Activated CD8-positive, alpha-beta T cell treated with anti-CD3 and anti-CD28 coated beads, Interleukin-2, amount 10 ng/mL, durations not matched to agents 7 days and 5 days (primary cell): ENCODE data around the gene KRABD2.
A peak's percentile ranks its signal among the peaks of the same experiment; 100 is the strongest.

Experiments used
- ATAC-seq: fragments of 150-1000 bp; cut with Tn5 transposase; one replicate; pipeline ENCODE4 v1.10.0; 2021; ENCODE audit warnings: moderate library complexity
- CTCF ChIA-PET: fragments of 350-600 bp; sonication (Branson Sonifier 250); formaldehyde crosslinking; loops from one replicate; lab custom pipeline; 2021; ENCODE audit warnings: antibody characterized with exemption; lab: Charles Lee
- POLR2A ChIA-PET: fragments of 350-600 bp; sonication (Branson Sonifier 250); formaldehyde crosslinking; loops from one replicate; lab custom pipeline; 2021; ENCODE audit warnings: antibody characterized with exemption; lab: Charles Lee
- DNase-seq: peaks from one replicate; pipeline ENCODE4 v3.0.0-alpha.2; 2020
- H3K27ac Mint-ChIP-seq: one replicate; pipeline ENCODE4 v1.8.0; 2021; ENCODE audit warnings: mild to moderate bottlenecking, mixed read lengths
- H3K27me3 Mint-ChIP-seq: one replicate; pipeline ENCODE4 v1.8.0; 2021; ENCODE audit warnings: low read depth, mixed read lengths
- H3K36me3 Mint-ChIP-seq: one replicate; pipeline ENCODE4 v1.8.0; 2021; ENCODE audit warnings: low read depth, mixed read lengths
- H3K4me1 Mint-ChIP-seq: one replicate; pipeline ENCODE4 v1.8.0; 2021; ENCODE audit warnings: low read depth, mixed read lengths
- H3K4me3 Mint-ChIP-seq: one replicate; pipeline ENCODE4 v1.8.0; 2021; ENCODE audit warnings: mild to moderate bottlenecking, mixed read lengths
- H3K9me3 Mint-ChIP-seq: one replicate; pipeline ENCODE4 v1.8.0; 2022; ENCODE audit warnings: mixed read lengths; ENCODE audit not compliant: insufficient read depth

KRABD2 gene

DNA sequence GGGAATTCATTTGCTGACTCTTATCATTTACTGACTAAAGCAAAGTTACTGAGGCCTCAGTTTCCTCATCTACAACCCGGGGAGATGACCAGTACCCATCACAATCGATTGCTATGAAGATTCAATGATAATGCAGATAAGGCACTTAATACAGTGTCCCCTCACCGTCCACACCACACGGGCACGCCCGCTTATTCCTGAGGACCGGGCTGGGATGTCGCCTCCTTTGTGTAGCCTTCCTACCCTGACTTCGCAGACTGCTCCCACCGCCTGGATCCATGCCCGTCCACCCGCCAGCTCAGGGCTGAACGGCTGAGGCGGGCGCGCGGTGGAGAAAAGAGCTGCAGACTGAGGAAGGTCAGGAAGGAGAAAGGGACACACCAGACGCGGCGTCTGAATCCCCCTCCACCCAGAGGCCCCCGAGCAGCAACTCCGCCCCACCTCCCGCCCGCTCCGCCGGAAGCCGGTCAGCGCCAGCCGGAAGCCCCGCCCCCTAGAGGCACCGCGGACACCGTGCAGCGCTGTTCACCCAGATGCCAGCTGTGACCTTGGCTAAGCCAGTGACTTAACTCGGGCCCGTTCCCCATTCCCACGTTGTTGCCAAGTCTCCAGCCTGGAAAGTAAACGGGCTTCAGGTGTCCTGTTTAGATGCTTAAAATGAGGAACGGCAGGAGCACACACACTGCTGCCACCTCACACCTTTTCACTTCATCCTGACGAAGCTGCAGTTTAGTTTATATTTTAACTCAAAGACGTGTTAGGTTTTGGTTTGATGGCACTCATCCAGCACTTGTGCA is at the start of gene KRABD2:
Gene KRABD2, minus strand, starts transcription at position 434 of the 797 bp plus-strand sequence.
- peak; percentile 94 for DNase-seq
- Mint-ChIP-seq H3K4me3 (peak within 1 kb of the TSS; percentile 90), H3K4me1 (peaks cover 61% of the 10 kb centered on the region), H3K36me3 (peaks cover 59% of the 10 kb centered on the region), H3K9me3 (no peaks in the 10 kb centered on the region), H3K27ac (peak within 1 kb of the TSS; percentile 78), H3K27me3 (no peaks in the 10 kb centered on the region)
- CTCF ChIA-PET = interaction anchor here (0.8 to 3.1 kb wide), 21 partner anchors 10 to 369 kb away, joined by 3 to 21 read pairs (median 5); partner anchors contain the start of genes ALOXE3, CTC1 and SLC25A35
- POLR2A ChIA-PET = interaction anchor here (0.6 to 1.9 kb wide), 10 partner anchors 14 to 671 kb away, joined by 3 to 10 read pairs (median 4); partner anchors contain the start of genes CTC1 and SLC25A35
- peak; percentile 97 for ATAC-seq

DNA sequence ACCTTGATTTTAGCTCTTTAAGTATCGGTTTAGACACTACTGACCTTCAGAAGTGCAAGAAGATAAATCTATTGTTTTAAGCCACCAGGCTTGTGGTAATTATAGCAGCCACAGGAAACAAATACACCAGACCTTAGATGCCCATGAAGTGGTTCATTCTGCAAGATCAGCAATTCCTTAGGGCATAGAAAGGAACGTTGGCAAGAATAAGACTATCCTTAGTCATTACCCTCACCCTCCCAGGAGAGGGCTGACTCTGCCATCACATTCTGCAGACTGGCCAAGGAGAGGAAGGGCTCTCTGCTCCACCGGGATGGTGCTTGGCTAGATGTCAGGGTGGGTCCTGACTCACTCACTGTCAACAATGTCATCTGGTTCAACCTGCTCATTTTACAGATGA is 45.1 kb upstream of the KRABD2 start:
- Mint-ChIP-seq H3K27ac (no peak overlapping the region), H3K4me1 (no peaks in the 10 kb centered on the region), H3K9me3 (no peaks in the 10 kb centered on the region), H3K36me3 (no peaks in the 10 kb centered on the region), H3K27me3 (peaks cover 41% of the 10 kb centered on the region), H3K4me3 (no peak overlapping the region)
- no peak for DNase-seq
- ChIA-PET POLR2A (no interaction called here), CTCF (interaction anchor here (4.5 kb wide), 1 partner anchor 11 kb away, joined by 36 read pairs; no protein-coding TSS in a partner anchor)
- no peak for ATAC-seq

DNA sequence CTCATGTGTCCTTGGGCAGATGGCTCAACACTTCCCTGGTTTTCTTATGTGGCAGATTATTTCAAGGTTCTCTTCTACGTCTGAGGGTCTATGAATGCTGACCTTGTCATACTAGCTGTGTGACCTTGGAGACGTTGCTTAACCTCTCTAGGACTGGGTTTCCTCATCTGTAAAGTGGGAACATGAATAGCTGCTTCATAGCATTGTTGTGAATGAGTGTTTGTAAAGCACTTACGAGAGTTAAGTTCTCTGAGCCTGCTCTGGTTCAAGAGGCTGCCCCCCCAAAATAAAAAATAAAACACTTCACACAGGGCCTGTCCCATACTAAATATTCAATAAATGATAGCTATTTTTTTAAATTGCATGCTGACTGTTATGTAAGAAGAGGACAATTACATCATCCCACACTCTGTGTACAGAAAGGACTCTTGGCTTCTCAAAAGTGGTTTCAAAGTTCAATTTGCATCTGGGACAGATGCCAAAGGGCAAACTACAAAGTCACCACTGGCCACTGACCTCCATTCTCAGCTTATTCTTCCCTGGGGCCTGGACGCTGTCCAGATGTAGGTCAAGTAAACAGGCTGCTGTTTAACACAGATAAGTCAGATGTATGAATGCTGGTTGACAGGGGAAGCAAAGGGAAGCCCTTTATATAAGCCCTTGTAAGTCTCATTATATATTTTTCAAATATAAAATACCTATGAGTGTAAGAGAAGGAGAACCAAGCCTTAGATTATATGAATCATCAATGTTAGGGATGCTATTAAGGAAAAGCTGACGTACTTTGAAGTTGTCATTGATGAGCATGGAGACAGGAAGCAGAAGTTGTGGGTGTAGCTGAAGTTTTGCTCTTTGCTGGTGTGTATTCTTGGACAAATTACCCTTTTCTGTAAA is 43.8 kb upstream of the KRABD2 start:
- ChIA-PET POLR2A (interaction anchor here (0.9 kb wide), 1 partner anchor 10 kb away, joined by 3 read pairs; no protein-coding TSS in a partner anchor), CTCF (interaction anchor here (4.5 kb wide), 1 partner anchor 10 kb away, joined by 36 read pairs; no protein-coding TSS in a partner anchor)
- no peak for DNase-seq
- H3K4me3 Mint-ChIP-seq = no peak overlapping the region
- no peaks in the 10 kb centered on the region for H3K9me3 Mint-ChIP-seq
- peaks cover 49% of the 10 kb centered on the region for H3K27me3 Mint-ChIP-seq
- H3K27ac Mint-ChIP-seq = no peak overlapping the region
- H3K36me3 Mint-ChIP-seq = no peaks in the 10 kb centered on the region
- H3K4me1 Mint-ChIP-seq = no peaks in the 10 kb centered on the region
- no peak for ATAC-seq

DNA sequence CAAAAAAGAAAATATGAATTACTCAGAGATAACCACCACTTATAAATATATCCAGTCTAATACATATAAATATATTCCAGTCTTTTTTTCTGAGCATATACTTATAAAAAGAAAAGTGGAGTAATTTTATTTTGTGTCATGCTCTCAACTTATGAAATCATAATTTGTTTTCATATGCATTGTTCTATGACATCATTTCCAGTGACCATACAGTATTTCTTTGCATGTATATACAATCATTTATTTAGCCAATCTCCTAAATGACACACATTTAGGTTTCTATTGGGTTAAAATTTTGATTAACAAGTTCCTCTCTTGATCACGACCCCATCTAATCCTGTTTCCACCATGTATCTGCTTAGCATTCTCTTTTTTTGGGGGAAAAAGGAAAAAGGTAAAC is 42.8 kb upstream of the KRABD2 start:
- no peak overlapping the region for H3K27ac Mint-ChIP-seq
- peaks cover 50% of the 10 kb centered on the region for H3K27me3 Mint-ChIP-seq
- ChIA-PET CTCF (interaction anchor here (4.5 kb wide), 1 partner anchor 9 kb away, joined by 36 read pairs; no protein-coding TSS in a partner anchor), POLR2A (interaction anchor here (0.9 kb wide), 1 partner anchor 9 kb away, joined by 3 read pairs; no protein-coding TSS in a partner anchor)
- H3K9me3 Mint-ChIP-seq = no peaks in the 10 kb centered on the region
- no peaks in the 10 kb centered on the region for H3K36me3 Mint-ChIP-seq
- ATAC-seq = no peak
- no peak overlapping the region for H3K4me3 Mint-ChIP-seq
- no peak for DNase-seq
- no peaks in the 10 kb centered on the region for H3K4me1 Mint-ChIP-seq

DNA sequence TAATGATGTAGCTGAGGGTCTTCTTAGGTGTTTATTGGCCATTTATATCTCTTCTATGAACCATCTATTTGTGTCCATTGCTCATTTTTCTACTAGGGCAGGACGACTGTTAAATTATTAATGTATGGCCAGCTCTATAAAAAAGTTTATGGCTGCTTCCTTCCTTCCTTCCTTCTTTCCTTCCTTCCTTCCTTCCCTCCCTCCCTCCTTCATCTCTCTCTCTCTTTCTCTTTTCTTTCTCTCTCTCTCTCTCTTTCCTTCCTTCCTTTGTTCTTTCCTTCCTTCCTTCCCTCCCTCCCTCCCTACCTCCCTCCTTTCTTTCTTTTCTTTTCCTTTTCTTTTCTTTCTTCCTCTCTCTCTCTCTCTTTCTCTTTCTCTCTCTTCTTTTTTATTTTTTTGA is 42.0 kb upstream of the KRABD2 start:
- Mint-ChIP-seq H3K4me1 (peaks cover 3% of the 10 kb centered on the region), H3K4me3 (no peak overlapping the region), H3K9me3 (no peaks in the 10 kb centered on the region), H3K27me3 (peaks cover 50% of the 10 kb centered on the region), H3K36me3 (no peaks in the 10 kb centered on the region), H3K27ac (no peak overlapping the region)
- no peak for ATAC-seq
- ChIA-PET POLR2A (no interaction called here), CTCF (interaction anchor here (4.5 kb wide), 1 partner anchor 8 kb away, joined by 36 read pairs; no protein-coding TSS in a partner anchor)
- DNase-seq = no peak

DNA sequence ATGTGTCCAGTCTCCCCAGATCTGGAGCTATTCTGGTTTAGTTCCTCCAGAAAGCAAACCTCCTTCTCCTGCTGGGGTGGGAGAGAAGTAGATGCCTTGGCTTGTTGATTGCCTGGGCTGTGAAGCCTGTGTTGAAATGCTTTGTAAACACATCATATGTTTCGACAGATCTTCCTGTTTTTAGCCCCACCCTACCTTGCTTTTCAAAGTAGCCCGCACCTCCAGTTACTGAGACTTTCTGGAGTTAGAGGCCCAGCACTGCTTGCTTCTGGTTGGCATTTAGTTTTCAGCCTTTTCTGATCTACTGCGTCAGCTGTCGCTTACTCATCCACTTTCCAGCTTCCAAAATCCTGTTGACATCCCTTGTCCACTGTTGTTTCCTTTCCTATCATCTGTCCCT is 41.3 kb upstream of the KRABD2 start:
- H3K9me3 Mint-ChIP-seq = no peaks in the 10 kb centered on the region
- POLR2A ChIA-PET = no interaction called here
- ATAC-seq = no peak
- H3K27ac Mint-ChIP-seq = no peak overlapping the region
- H3K27me3 Mint-ChIP-seq = peaks cover 49% of the 10 kb centered on the region
- peaks cover 10% of the 10 kb centered on the region for H3K4me1 Mint-ChIP-seq
- CTCF ChIA-PET = interaction anchor here (4.5 kb wide), 1 partner anchor 8 kb away, joined by 36 read pairs; no protein-coding TSS in a partner anchor
- H3K4me3 Mint-ChIP-seq = no peak overlapping the region
- H3K36me3 Mint-ChIP-seq = no peaks in the 10 kb centered on the region
- DNase-seq = no peak

DNA sequence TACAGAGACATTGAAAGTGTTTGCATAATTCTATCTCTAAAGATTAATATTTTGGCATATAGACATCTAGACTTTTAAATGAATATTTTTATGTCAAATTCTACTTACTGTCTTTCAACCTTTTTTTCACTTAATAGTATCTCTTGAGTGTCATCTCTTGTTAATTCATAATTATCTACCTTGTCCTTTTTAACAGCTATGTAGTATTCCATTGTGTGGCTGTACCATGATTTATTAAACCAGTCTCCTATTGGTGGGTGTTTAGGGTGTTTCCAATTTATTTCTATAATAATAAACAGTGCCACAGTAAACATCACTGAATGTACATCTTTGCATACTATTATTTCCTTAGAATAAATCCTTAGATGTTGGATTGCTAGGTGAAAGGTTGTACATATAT is 37.4 kb upstream of the KRABD2 start:
- ChIA-PET POLR2A (no interaction called here), CTCF (no interaction called here)
- ATAC-seq = no peak
- peaks cover 33% of the 10 kb centered on the region for H3K4me1 Mint-ChIP-seq
- DNase-seq = no peak
- peaks cover 50% of the 10 kb centered on the region for H3K27me3 Mint-ChIP-seq
- no peaks in the 10 kb centered on the region for H3K9me3 Mint-ChIP-seq
- H3K36me3 Mint-ChIP-seq = no peaks in the 10 kb centered on the region
- no peak overlapping the region for H3K4me3 Mint-ChIP-seq
- no peak overlapping the region for H3K27ac Mint-ChIP-seq

DNA sequence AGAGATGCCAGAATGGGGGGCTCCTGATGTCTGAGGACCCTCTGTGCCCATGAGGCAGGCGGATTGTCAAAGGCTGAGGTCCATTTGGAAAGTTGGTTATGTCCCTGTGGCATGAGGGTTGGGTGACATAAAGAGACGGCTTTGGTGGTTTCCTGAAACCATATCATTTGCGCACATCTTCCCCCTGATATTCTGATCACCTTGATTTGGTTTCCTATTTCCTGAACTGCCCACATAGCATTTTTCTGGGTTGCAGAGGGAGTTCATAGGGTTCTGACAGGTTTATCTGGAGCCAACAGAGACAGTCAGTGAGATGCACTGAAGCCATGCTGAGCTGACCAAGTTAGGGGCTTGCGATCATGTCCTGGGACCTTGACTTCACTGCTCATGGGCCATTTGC is 36.8 kb upstream of the KRABD2 start:
- Mint-ChIP-seq H3K4me1 (peaks cover 38% of the 10 kb centered on the region), H3K27me3 (peaks cover 46% of the 10 kb centered on the region), H3K36me3 (no peaks in the 10 kb centered on the region), H3K27ac (no peak overlapping the region), H3K9me3 (no peaks in the 10 kb centered on the region), H3K4me3 (no peak overlapping the region)
- DNase-seq (no peak), ATAC-seq (peak; percentile 65)
- ChIA-PET CTCF (interaction anchor here (0.8 to 1.5 kb wide), 2 partner anchors 9 to 372 kb away, joined by 3 to 4 read pairs; no protein-coding TSS in a partner anchor), POLR2A (no interaction called here)

DNA sequence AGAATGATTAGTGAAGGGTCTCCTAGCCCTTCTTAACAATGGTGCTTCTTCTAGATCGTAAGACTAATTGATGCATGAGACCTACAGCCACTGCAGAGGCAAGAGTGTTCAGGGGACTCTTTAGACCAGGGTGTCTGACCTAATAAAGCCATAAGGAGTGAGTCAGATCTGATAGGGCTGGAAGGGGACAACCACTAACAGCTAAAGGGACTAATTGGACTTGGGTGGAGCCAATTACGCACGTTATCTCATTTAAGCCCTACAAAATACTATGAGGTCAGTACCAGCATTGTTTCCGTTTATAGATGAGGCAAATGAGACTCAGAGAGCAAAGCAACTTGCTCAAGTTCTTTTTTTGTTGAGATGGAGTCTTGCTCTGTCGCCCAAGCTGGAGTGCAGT is 35.6 kb upstream of the KRABD2 start:
- Mint-ChIP-seq H3K36me3 (no peaks in the 10 kb centered on the region), H3K27ac (no peak overlapping the region), H3K4me3 (no peak overlapping the region), H3K9me3 (no peaks in the 10 kb centered on the region), H3K4me1 (peaks cover 42% of the 10 kb centered on the region), H3K27me3 (peaks cover 35% of the 10 kb centered on the region)
- DNase-seq = no peak
- CTCF ChIA-PET = interaction anchor here (0.9 to 2.9 kb wide), 4 partner anchors 35 to 374 kb away, joined by 4 to 29 read pairs (median 5); partner anchors contain the start of genes CCDC42 and KRABD2
- POLR2A ChIA-PET = no interaction called here
- no peak for ATAC-seq

DNA sequence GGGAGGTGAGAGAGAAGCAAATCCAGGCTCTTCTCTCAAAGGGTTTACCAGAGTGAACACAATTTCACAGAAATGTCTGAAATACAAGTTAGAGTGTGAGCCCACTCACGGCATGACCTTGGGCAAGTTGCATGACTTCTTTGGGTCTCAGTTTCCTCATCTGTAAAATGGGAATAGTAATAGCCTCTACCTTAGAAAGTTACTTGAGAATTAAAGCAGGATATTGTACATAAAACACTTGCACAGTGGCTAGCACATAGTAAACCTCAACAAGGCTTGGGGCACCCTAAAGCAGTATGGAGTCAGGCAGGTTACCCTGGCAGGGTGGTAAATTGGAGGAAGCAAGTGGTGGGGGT is 34.4 kb upstream of the KRABD2 start:
- no peaks in the 10 kb centered on the region for H3K36me3 Mint-ChIP-seq
- DNase-seq = no peak
- H3K4me1 Mint-ChIP-seq = peaks cover 42% of the 10 kb centered on the region
- ChIA-PET POLR2A (interaction anchor here (0.7 kb wide), 2 partner anchors 336 to 967 kb away, joined by 3 read pairs; no protein-coding TSS in a partner anchor), CTCF (interaction anchor here (0.6 to 2.9 kb wide), 26 partner anchors 9 to 592 kb away, joined by 3 to 36 read pairs (median 4); partner anchors contain the start of genes CCDC42, KRABD2 and NDEL1)
- no peak for ATAC-seq
- H3K9me3 Mint-ChIP-seq = no peaks in the 10 kb centered on the region
- peaks cover 25% of the 10 kb centered on the region for H3K27me3 Mint-ChIP-seq
- no peak overlapping the region for H3K27ac Mint-ChIP-seq
- no peak overlapping the region for H3K4me3 Mint-ChIP-seq
